Spinal cord (tissue), 10 donors: ENCODE measurements around the gene CMC2. TPM values are rescaled to one million over a fixed set of nuclear protein-coding genes. Genes with fewer than 3 reads are reported as not detected.

ENCODE experiments used
- DNase-seq, 6 donors: peaks; one replicate each; pipeline versions ENCODE4 v3.0.0 to v3.0.0-alpha.2; 2013 to 2015; ENCODE audit warnings: low spot score in 6 of 6, low read depth in 4 of 6
- H3K27ac ChIP-seq: one replicate; pipeline ENCODE4 v1.5.1; 2013; ENCODE audit warnings: low read depth, low read length, control low read depth
- H3K27me3 ChIP-seq: one replicate; pipeline ENCODE4 v1.6.1; 2013; ENCODE audit warnings: low read length; ENCODE audit not compliant: control insufficient read depth, insufficient read depth
- H3K36me3 ChIP-seq: one replicate; pipeline ENCODE4 v1.6.1; 2013; ENCODE audit warnings: low read length; ENCODE audit not compliant: control insufficient read depth, insufficient read depth
- H3K4me1 ChIP-seq: one replicate; pipeline ENCODE4 v1.6.1; 2013; ENCODE audit warnings: low read length; ENCODE audit not compliant: control insufficient read depth, insufficient read depth
- H3K4me3 ChIP-seq: one replicate; pipeline ENCODE4 v1.5.1; 2013; ENCODE audit warnings: low read depth, low read length, control low read depth
- H3K9me3 ChIP-seq: one replicate; pipeline ENCODE4 v1.6.1; 2013; ENCODE audit warnings: low read length; ENCODE audit not compliant: control insufficient read depth, insufficient read depth
- WGBS: methylation state at CpG from one replicate; pipeline ENCODE4 v1.1.5; 2013; ENCODE audit warnings: missing lambda C conversion rate; ENCODE audit not compliant: insufficient coverage; 5-methylcytosine and 5-hydroxymethylcytosine counted together
- polyA plus RNA-seq, 2 donors: library from polyadenylated mRNA; unstranded; fragments of 120-200 nt; gene quantifications; one replicate each; pipeline ENCODE4 v1.2.1, GENCODE V29; 2013; ENCODE audit not compliant: insufficient read length in 2 of 2
- total RNA-seq, 2 donors: library from RNA; depleted of rRNA in 1 of 2; stranded (reverse); fragments of 120-200 nt in 1 of 2; fragments of >200 nt in 1 of 2; gene quantifications; one replicate each; pipeline versions ENCODE4 v1.2.3 to v1.2.4, GENCODE V29; 2013 to 2014
- donor health status: healthy.

Gene CMC2
- total and polyA plus RNA-seq, 4 donors = 53.4 to 115 (median 85.2) TPM

- no peak for DNase-seq
- Histone ChIP-seq H3K4me1 (no peaks in the 10 kb centered on the region), H3K36me3 (no peaks in the 10 kb centered on the region), H3K9me3 (no peaks in the 10 kb centered on the region), H3K27ac (no peak overlapping the region), H3K27me3 (no peaks in the 10 kb centered on the region), H3K4me3 (no peak overlapping the region)
- WGBS = no CpG with 5 or more reads among the region's 4 CpGs
Measured at GRCh38 chr16:80968386-80969113, 38.1 kb downstream of the CMC2 start.

GRCh38 chr16:80966617-80967016 lies 40.1 kb downstream of the CMC2 start:
- no CpG with 5 or more reads among the region's 4 CpGs for WGBS
- H3K27me3 ChIP-seq = no peaks in the 10 kb centered on the region
- H3K4me3 ChIP-seq = no peak overlapping the region
- no peaks in the 10 kb centered on the region for H3K9me3 ChIP-seq
- H3K27ac ChIP-seq = no peak overlapping the region
- no peaks in the 10 kb centered on the region for H3K36me3 ChIP-seq
- H3K4me1 ChIP-seq = no peaks in the 10 kb centered on the region
- no peak for DNase-seq

- H3K36me3 ChIP-seq = no peaks in the 10 kb centered on the region
- no peak overlapping the region for H3K27ac ChIP-seq
- no peak overlapping the region for H3K4me3 ChIP-seq
- DNase-seq = no peak
- no CpG with 5 or more reads among the region's 2 CpGs for WGBS
- no peaks in the 10 kb centered on the region for H3K27me3 ChIP-seq
- no peaks in the 10 kb centered on the region for H3K9me3 ChIP-seq
- H3K4me1 ChIP-seq = no peaks in the 10 kb centered on the region
Measured at GRCh38 chr16:80964351-80964750, 42.3 kb downstream of the CMC2 start.

GRCh38 chr16:80962879-80963278 lies 43.8 kb downstream of the CMC2 start:
- Histone ChIP-seq H3K27ac (no peak overlapping the region), H3K9me3 (peaks cover 1% of the 10 kb centered on the region)
- WGBS = 92% methylated on average over 1 of the region's 2 CpGs

GRCh38 chr16:80958284-80958683 lies 48.4 kb downstream of the CMC2 start:
- H3K27ac ChIP-seq = no peak overlapping the region
- H3K4me1 ChIP-seq = no peaks in the 10 kb centered on the region
- no peaks in the 10 kb centered on the region for H3K27me3 ChIP-seq
- no peaks in the 10 kb centered on the region for H3K36me3 ChIP-seq
- H3K4me3 ChIP-seq = no peak overlapping the region
- H3K9me3 ChIP-seq = peaks cover 5% of the 10 kb centered on the region
- no peak for DNase-seq

More at GRCh38 chr16:80962879-80963278, 43.8 kb downstream of the CMC2 start:
- no peaks in the 10 kb centered on the region for H3K4me1 ChIP-seq
- no peak for DNase-seq
- no peaks in the 10 kb centered on the region for H3K27me3 ChIP-seq
- H3K4me3 ChIP-seq = no peak overlapping the region
- no peaks in the 10 kb centered on the region for H3K36me3 ChIP-seq

- 85% methylated on average over 5 of the region's 5 CpGs for WGBS
- H3K27me3 ChIP-seq = no peaks in the 10 kb centered on the region
- H3K36me3 ChIP-seq = no peaks in the 10 kb centered on the region
- no peak overlapping the region for H3K4me3 ChIP-seq
- no peak overlapping the region for H3K27ac ChIP-seq
- no peak for DNase-seq
- H3K4me1 ChIP-seq = no peaks in the 10 kb centered on the region
- H3K9me3 ChIP-seq = peaks cover 7% of the 10 kb centered on the region
Measured at GRCh38 chr16:80954985-80955384, 51.7 kb downstream of the CMC2 start.

- H3K9me3 ChIP-seq = peaks cover 2% of the 10 kb centered on the region
- no peaks in the 10 kb centered on the region for H3K27me3 ChIP-seq
- no peaks in the 10 kb centered on the region for H3K36me3 ChIP-seq
- H3K27ac ChIP-seq = no peak overlapping the region
- H3K4me1 ChIP-seq = no peaks in the 10 kb centered on the region
- no peak for DNase-seq
- no peak overlapping the region for H3K4me3 ChIP-seq
- 39% methylated on average over 7 of the region's 7 CpGs for WGBS
Measured at GRCh38 chr16:80948886-80949493, 57.7 kb downstream of the CMC2 start.

- no peak for DNase-seq
- Histone ChIP-seq H3K36me3 (no peaks in the 10 kb centered on the region), H3K4me3 (no peak overlapping the region), H3K4me1 (no peaks in the 10 kb centered on the region), H3K27me3 (no peaks in the 10 kb centered on the region), H3K27ac (no peak overlapping the region), H3K9me3 (peaks cover 2% of the 10 kb centered on the region)
- WGBS = 50% methylated on average over 1 of the region's 9 CpGs
Measured at GRCh38 chr16:80947708-80948625, 58.7 kb downstream of the CMC2 start.

- Histone ChIP-seq H3K4me1 (no peaks in the 10 kb centered on the region), H3K27ac (no peak overlapping the region), H3K9me3 (peaks cover 1% of the 10 kb centered on the region), H3K27me3 (no peaks in the 10 kb centered on the region), H3K4me3 (no peak overlapping the region), H3K36me3 (no peaks in the 10 kb centered on the region)
- 100% methylated on average over 1 of the region's 5 CpGs for WGBS
- DNase-seq = no peak
Measured at GRCh38 chr16:80947239-80947638, 59.4 kb downstream of the CMC2 start.
